SW 1271 (cell line): Measurements from ENCODE around the gene TBC1D9.

Experiments used
- DNase-seq, 2 experiments: peaks; one replicate each; lab custom pipeline; 2025; lab: John Stamatoyannopoulos, UW

TBC1D9 gene

DNA sequence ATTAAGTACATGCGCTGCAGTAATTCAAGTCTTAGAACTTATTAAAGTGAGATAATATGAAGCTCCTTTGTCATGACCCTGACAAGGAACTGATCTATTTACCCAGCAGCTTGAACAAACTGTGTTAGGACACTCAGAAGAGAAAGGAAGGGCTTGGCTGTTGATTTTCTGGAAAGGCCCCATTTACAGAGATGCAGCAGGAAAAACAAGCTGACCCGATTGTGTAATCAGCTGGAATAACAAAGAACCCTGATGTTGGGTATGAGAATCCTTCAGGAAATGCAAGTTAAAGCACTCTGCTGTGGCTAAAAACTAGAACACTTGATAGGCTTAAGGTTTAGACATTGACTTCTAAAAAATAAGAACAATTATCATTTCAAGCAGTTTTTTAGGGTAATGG is 64.8 kb downstream of the TBC1D9 start:
- DNase-seq: no peak

GRCh38 chr4:140690093-140690492 is 66.1 kb downstream of the TBC1D9 start:
- DNase-seq: no peak

DNA sequence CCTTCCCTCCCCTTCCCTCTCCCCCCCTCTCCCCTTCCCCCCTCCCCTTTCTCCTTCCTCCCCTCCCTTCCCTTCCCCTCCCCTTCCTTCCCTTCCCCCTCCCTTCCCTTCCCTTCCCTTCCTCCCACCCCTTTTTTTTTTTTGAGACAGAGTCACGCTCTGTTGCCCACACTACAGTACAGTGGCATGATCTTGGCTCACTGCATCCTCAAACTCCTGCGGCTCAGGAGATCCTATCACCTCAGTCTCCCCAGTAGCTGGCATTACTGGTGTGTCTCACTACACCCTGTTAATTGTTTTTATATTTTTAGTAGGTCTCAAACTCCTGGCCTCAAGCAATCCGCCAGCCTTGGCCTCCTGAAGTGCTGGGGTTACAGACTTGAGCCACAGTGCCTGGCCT is 66.6 kb downstream of the TBC1D9 start:
- DNase-seq: no peak

DNA sequence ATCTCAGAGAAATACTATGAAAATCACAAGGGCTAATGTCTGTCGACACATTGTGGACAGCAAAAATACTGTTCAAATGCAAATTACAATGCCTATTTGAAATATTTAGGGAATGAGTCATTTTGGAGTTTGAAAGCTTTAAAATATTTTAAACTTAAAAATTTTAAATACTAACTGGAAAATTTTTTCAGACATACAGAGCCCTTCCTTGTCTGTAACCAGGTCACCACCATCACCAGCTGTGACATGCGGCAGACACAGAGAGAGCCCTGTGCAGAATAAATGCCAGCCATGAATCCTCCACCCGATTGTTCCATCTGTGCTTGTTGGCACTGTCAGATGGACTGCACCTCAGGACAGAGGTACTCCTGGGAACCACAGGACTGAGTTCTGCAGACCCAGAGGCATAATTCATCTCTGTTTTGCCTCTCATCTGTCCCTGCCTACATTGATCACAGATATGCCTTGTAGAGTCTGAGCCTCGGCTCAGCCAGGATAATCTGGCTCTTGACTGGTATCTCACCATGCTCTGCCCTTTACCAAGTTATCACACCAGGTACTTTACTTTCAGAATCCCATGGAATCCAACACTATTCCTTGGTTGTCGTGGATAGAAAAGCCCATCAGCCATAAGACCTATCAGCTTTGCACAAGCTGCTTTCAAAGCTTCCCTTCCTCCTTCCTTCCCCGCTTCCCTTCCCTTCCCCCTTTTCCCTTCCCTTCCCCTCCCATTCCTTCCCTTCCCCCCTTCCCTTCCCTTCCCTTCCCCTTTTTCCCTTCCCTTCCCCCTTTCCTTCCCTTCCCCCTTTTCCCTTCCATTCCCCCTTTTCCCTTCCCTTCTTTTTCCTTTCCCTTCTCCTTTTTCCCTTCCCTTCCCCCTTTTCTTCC is 67.2 kb downstream of the TBC1D9 start:
- no peak for DNase-seq

GRCh38 chr4:140686796-140687195 is 69.4 kb downstream of the TBC1D9 start:
- DNase-seq: no peak

DNA sequence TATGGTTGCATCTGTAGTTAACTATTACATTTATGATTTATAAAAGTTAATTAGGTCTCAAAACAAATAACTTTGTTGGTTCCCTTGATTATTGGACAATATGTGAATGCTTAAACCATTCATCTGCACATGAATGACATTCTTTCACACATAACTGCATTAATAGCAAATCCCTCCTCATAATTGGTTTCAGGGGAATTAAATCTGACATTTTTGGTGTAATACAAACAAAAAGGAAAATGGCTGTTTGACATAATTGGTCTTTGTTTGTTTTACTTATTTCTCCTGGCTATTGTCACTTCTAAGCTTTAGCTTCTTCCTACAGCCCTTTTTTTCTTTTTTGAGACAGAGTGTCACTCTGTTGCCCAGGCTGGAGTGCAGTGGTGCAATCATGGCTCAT is 71.9 kb downstream of the TBC1D9 start:
- no peak for DNase-seq

GRCh38 chr4:140681201-140681600 is 75.0 kb downstream of the TBC1D9 start:
- no peak for DNase-seq

DNA sequence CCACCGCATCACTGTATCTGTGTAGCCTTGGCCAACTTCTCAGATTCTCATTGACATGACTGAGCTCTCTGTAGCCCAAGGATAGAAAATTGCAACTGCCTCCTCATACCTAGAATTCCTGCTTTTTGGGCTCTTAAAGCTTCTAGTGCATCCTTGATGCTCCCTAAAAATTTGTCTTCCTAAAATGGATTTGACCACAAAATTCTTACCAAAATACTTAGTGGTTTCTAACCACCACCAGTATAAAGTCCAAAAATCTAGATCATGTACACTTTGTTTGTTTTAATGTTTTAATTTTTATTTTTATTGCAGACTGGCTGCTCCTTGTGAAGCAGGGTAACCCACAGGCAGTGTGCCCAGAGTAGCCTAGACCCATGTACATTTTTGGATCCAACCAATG is 75.5 kb downstream of the TBC1D9 start:
- DNase-seq: no peak

DNA sequence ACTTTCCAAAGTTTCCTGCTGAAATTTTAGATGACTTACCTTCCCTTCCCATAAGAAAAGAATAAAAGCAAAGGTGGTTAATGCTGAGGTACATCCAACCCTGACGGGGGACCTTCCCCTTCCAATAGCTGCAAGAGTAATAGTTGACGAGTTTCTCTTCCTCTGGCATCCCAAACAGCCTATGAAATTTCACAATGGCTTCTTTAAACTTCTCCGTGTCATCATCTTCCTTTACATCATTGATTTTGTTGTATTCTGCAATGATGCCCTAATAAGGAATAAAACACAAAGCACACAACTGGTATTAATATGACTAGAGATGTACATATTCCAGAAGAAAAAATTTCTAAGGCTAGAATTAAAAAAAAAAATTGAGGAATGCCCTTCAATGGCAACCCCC is 76.6 kb downstream of the TBC1D9 start:
- no peak for DNase-seq

GRCh38 chr4:140675599-140676231 is 80.5 kb downstream of the TBC1D9 start:
- no peak for DNase-seq

DNA sequence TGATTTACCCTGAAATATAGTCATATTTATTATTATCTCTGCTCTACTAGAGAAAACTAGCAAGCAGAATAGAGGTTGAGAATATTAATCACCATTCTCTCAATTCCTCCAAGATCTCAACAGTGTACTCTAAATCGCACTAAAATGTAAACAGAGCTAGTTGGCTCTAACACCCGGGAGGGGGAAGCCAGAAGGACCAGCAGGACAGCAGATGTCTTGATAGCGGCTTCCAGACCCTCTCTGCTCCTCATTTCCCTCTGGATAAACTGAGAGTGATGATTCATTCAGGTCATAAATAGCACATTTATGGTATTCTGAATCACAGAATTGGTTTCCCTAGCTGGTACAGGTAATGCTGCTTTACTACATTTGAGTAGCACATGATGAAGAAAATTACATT is 82.5 kb downstream of the TBC1D9 start:
- DNase-seq: no peak

GRCh38 chr4:140672416-140672815 is 83.8 kb downstream of the TBC1D9 start:
- no peak for DNase-seq

- no peak for DNase-seq
These were observed 88.1 kb downstream of the TBC1D9 start for GRCh38 chr4:140668111-140668510.

DNA sequence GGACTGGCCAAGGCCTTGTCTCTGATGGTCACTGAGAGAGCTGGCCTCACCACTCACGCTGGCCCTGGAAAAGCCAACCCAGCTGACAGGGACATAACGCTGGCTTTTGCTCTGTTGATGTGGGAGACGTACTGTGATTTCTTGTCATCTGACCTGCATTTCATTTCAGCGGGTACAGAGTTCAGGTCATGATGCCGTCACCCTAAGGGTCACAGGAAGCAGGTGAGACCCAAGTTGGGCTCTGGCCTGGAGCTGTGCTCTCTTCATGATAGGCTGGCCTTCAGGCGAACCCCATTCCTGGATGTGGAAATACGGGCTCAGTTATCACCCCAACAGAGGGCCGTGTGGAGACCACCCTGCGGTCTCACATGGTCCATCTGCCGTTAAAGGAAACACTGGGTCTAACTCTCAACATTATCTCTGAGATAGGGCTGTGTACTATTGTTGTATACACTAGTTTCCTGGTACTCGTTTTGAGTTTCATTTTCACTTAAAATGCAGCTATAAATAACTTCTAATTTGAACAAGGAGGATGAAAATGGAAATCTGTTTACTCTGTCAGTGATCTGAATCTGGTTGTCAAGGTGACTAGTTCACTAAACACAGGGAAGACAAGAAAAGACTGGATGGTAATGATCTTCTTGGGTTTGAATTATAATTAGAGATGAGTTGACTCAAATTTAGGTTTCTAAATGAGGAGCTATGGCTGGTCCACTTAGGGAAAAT is 89.1 kb downstream of the TBC1D9 start:
- no peak for DNase-seq

GRCh38 chr4:140662082-140662869 is 93.9 kb downstream of the TBC1D9 start:
- no peak for DNase-seq

DNA sequence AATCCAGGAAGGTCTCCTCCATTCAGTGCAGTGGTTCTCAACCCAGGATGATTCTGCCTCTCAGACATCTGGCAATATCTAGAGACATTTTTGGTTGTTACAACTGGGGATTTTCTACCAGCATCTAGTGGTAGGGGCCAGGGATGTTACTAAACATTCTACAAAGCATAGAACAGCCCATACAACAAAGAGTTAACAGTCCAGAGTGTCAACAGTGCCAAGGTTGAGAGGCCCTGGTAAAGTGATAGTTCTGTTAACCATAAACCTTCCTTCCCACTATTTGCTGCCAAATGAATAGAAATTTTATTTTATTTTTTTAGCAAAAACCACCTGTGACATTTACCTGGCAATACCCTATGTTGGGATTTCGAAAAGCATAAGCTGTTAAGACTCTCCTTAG is 94.6 kb downstream of the TBC1D9 start:
- no peak for DNase-seq

- no peak for DNase-seq
These were observed 96.1 kb downstream of the TBC1D9 start for GRCh38 chr4:140659943-140660700.

DNA sequence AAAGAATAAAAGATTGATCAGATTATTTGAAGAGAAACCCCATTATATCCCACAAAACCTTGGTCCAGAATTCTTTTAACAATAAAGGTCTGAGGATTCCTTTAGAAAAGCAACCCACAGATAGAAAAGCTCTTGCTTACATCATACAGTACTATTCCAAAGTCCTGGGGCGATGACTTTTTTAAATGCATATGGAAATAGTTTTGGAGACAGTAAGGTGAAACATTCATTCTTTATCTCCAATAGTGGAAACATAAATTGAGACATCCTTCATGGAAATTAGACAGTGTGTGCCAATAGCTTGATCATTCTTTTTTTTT is 101.7 kb downstream of the TBC1D9 start:
- no peak for DNase-seq

DNA sequence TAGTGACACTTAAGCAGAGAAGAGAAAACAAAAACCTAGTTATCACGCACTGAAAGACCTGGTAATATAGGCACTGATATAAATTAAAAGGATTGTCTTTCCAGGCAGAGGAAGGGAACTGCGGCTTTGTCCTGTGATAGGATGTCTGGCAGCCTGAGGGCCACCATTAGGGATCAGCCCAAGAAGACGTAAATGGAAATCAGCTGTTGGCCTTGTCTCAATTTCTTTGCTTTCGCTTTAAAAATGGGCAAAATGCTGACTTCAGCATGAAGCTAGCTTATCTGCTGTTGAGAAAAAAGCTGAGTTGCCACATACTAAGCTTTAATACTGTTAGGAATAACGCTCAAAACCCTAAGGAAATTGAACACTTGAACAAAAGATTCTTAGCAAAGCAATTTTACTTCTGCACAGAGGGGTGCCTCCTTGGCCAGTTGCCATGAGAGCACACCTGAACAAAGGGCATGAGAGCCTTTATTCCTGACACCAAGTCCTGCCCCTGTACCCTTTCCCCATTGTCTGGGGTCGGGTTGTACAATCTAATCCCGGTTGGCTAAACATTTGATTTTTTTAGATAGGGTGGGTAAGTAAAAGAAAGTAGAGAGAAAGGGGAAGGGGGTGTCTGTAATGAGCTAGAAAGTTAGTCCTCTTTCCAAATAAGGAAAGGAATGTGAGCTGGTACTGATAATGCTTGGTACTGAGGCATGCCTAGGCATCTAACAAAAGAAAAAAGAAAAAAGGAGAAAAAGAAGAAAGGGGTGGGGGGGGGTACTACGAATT is 102.3 kb downstream of the TBC1D9 start:
- DNase-seq: no peak

DNA sequence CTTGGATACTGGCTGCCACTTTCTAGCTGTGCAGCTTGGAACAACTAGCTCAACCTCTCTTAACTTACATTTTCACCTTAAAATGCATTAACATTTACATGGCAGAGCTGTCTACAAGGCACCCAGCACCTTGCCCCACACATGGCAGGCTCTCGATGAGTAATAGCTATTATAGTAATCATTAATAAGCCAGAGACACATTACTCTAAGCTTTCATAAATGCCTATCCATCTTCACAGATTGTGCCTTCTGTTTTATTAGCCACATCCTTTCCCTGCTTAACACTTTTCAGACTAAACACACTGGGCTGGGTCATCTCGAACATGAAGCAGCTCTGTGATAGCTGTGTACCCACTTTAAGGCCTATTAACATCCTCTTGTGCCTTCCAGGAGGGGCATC is 103.6 kb downstream of the TBC1D9 start:
- no peak for DNase-seq
